ENCODE data around the gene PTPRD.

Gene PTPRD

DNA sequence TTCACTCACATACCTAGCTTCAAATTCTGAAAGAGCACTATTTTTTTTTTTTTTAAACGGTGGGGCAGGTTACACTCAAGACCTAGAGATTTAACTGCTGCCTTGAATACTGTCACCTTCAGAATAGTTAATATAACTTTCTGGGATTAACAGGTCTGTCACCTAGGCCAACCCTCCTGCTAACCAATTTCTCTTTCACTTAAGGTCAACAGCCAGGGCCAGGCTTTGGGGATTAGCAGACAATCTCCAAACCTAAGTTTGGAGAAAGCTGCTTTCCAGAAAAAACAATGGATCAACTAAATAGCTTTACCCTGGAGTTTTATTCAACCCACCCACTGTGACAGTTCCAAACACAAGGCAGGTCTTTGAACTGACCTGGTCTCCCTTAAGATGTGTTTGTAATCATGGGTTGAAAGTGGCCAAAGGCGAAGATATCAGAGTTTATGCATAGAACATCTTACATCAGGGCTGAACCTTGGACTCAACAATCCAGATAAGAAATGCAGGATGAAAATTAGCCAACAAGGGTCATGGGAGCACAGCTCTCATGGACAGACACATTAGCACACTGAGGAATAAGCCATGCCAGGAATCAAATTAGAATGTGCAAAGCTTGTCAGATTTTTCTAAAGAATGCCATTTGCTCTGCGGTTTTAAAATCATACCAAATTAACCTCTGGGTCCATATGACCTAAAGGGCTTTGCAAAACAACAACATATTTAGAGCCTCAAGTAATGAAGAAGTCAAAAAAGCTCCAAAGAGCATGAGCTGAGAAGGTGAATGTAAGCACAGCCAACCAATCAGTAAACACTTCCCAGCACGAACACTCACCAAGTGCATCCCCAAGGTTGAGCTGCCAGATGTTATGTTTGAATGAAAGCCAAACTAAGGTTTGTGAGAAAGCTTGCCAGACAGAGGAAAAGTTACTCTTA, 2274.7 kb downstream of the PTPRD start:
- no peak for DNase-seq

GRCh38 chr9:8332871-8333270, 2279.9 kb downstream of the PTPRD start:
- DNase-seq: no peak

DNA sequence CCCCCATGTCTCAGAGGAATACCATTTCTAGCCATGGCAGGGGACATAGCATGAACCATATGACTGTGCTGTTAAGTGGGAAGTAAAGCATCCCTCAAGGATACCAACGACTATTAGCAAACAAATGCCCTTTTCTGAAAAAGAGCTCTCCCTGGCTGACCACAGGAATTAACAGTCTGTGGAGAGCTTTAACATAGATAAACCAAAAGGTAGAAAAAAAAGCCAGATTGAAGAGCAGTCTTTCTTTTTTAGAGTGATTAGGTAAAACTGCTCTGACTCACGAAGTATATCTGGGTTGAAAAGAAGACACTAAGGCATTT, 2280.5 kb downstream of the PTPRD start:
- no peak for DNase-seq

DNA sequence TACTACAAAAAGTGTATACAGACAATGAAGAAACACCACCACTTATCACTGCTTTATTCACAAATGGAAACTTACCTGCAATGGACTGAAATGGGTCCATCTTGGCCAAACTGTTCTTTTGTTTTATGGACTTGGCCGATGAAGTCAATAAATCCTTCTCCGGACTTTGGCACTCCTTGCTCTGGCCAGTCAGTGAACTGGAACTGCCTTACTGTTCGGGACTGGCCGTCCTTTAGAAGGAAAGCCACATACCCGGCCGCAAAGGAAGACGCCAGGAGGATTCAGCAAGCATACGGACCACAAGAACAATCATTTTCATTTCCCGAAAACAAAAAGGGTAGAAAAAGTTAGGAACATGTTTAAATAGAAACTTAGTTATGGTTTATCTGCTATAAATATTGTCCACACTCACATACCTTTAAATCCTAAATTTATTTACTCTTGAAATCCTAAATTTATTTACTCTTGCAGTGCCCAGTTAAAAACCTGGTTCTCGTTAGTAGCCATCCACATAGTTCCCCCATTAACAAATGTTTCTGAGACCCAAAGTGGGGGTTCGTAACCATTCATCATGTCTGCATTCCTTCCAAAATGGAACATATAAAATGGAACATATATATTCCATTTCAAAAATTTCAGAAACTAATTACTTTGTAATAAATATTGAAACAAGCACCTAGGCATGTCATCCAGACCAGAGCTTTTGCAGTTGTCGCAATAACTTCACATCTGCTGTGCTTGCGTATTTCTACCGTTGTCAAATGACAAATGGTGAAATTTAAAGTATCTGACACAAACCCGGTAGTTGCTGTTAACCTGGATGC, 2281.1 kb downstream of the PTPRD start:
- no peak for DNase-seq

GRCh38 chr9:8329561-8330283, 2283.1 kb downstream of the PTPRD start:
- no peak for DNase-seq

DNA sequence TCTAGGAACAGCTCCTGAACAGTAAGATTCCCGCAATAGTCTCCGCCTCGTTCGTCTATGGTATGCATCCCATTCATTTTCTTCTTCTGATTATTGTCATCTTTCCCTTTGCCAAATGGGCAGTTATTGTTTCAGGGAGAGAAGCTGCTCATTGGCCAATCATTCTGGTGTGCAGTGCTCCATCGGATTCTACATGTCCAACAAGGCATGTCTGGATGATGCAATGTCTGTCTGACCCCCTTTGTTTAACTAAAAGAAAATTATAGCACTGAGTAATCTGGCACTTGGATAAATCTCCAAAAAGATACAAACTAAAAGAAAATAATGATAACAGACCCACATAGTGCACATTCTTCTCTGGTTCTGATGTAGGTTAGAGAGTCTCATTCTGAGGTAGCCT, 2297.6 kb downstream of the PTPRD start:
- DNase-seq: no peak

DNA sequence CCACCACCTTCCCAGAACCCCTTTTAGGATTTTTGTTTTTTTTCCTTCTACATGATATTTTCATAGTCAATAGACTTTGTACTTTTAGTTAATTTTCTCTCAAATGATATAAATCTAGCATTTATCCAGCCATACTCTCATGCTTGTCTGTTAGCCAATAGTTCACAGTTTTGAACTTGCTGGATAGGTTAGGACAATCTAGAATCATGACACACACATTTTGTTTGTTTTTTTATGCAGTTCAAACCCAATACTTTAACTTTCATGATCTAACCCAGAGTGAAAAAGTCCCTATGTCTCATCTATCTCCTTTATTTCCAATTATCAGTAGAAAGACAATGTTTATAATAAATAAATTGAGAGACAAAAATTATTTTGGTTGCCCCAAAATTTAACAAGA, 2303.5 kb downstream of the PTPRD start:
- DNase-seq: no peak

DNA sequence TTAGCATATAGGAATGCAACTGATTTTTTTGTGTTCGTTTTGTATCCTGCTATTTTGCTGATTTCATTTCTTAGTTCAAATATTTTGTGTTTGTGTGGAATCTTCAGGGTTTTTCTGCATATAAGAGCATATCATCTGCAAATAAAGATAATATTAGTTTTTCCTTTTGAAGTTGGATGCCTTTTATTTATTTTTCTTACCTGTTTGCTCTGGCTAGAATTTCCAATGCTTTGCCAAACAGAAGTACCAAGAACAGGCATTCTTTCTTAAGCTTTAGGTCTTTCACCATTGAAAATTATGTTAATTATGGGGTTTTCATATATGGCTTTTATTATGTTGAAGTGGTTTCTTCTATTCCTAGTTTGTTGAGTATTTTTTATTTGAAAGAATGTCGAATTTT, 2308.1 kb downstream of the PTPRD start:
- DNase-seq: no peak

DNA sequence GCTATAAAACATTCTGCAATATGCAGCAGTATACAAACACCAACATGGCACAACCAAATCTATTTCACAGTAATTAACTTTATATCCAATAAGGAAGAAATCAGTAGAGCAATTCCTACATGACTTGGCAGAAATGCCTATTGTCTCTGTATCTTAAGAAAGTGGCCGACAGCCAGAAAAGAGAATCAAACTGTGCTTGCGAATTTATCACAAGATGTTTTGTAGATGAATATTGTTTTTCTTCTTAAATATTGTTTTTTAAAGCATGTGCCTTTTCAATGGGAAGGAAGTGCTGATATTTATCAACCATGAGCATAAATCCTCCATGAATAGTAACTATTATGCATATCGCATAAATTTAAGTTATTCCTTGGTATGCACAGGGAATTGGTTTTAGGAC, 2311.5 kb downstream of the PTPRD start:
- DNase-seq: no peak

DNA sequence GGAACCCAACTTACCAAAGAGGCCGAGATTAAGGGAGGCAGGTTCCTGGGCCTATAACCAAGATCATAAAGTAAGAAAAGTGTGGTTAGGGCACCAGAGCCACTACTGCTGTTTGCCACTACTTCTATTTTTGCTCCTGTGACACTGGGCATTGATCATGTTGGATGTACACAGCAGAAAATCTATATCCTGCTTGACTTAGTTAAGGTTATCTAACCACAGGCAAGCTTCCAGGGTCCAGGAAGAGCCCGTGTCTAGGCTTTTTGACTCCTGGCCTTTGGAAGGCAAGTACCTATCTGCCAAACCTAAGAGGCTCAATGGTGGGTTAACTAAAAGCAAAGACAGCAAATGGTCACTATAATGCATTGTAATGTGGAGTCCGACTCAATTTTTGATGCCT, 2315.8 kb downstream of the PTPRD start:
- DNase-seq: no peak

GRCh38 chr9:8292657-8293056, 2320.1 kb downstream of the PTPRD start:
- DNase-seq: no peak

DNA sequence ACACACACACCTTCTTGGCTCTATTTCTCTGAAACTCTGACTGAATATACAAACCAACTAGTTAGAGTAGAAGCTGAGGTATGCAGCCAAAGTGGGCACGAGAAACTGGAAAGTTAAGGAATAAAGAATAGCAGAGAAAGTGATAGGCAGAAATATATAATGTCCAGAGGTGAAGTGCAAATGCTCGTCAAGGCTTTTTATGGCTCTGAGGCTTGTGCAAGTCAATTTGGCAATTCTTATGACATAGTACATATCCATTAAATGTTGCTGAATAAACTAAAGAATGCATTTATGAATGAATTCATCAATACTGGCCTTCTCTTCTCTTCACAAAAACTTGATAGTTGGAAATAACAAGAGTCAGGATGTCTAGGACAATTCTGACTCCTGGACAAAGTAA, 2323.1 kb downstream of the PTPRD start:
- no peak for DNase-seq

- no peak for DNase-seq
Observed at GRCh38 chr9:8287970-8288369, 2324.8 kb downstream of the PTPRD start.

GRCh38 chr9:8287501-8287900, 2325.3 kb downstream of the PTPRD start:
- no peak for DNase-seq

GRCh38 chr9:8284884-8285283, 2327.9 kb downstream of the PTPRD start:
- DNase-seq: no peak

DNA sequence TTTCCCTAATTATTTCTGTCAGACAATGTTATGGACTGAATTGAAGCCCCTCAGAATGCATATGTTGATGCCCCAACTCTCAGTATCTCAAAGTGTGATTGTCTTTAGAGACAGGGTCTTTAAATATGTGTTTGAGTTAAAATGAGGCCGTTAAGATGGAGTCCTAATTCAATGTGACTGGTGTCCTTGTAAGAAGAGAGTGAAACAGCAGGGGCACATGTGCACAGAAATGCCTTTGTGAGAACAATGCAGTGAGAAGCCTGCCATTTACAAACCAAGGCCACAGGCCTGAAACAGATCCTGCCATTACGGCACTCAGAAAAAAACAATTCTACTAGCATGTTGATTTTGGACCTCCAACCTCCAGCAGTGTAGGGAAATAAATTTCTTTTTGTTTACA, 2330.3 kb downstream of the PTPRD start:
- no peak for DNase-seq

DNA sequence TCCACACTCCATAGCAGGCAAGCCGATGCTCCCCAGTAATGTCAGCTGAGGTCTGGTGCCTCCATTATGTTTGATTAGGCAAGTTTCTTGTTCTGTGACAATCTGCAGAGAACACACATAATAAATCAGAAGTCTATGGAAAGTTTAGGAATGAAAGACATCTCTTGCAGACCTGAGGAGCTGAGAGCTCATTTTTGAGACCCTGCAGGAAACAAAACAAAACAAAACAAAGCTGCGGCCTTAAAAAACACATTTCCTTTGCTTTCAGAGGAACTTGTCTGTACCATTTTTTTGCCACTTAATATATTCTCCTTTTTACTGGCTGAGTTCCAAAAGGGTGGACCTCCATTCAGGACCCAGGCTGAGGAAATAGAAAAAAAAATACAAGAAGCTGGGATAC, 2332.0 kb downstream of the PTPRD start:
- DNase-seq: no peak

GRCh38 chr9:8278048-8278447, 2334.8 kb downstream of the PTPRD start:
- DNase-seq: no peak

DNA sequence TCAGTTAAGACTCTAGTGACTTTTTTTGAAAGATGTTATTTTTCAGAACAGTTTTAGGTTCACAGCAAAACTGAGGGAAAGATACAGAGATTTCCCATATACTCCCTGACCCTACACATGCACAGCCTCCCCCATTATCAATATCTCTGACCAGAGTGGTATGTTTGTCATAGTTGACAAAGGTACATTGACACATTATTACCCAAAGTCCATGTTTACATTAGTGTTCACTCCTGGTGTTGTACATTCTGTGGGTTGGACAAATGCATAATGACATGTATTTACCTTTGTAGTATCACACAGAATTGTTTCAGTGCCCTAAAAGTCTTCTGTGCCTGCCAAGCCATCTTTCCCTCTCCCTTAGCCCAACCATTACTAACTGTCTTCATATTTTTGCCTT, 2342.6 kb downstream of the PTPRD start:
- no peak for DNase-seq

- no peak for DNase-seq
Observed at GRCh38 chr9:8268881-8269280, 2343.9 kb downstream of the PTPRD start.

GRCh38 chr9:8268216-8268878, 2344.5 kb downstream of the PTPRD start:
- no peak for DNase-seq

DNA sequence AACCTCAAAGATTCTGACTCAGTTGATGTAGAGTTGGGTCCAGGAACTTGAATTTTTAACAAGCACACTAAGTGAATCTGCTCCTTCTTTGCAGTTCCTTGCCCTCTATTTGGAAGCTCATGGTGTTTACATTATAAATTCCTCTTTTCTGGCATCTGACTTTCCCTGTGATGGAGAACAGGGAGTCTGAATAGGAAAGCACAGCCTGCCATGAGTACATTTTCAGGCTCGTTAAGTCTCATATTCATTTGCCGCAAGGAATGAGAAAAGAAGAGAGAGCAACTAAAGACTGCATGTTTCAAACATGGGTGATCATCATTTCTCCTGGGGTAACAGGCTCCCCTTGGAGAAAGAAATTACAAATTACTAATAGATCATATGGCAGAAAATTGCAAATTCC, 2345.2 kb downstream of the PTPRD start:
- DNase-seq: no peak

DNA sequence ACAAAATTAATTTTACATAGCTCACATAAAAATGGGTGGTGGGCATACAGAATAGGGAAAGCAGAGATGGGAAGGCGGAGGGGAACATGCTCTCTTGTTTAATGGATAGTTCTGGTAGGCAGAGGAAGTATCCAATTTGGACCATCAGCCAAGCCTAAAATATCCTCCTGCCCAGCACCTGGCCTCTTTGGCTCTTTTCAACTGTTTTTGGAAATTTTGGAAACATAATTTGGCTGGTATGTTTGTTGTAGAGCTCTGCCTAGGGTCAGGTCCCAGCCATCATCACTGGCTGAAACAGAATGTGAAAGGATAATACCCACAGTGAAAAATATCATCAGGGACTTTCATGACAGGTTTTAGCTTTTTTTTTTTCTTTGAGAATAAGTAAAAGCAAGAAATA, 2345.9 kb downstream of the PTPRD start:
- DNase-seq: no peak
